GOT3 (cell line): ENCODE results near the gene ACER3.
"Not testable (repeated sequence)": the region's sequence is repeated elsewhere in the genome, so short reads cannot be mapped to it uniquely, and the experiment has no call there.

Experiments used
- DNase-seq: peaks from one replicate; lab custom pipeline; 2025; ENCODE audit warnings: mixed read lengths; lab: John Stamatoyannopoulos, UW

Gene ACER3

GRCh38 chr11:76872959-76873827 lies 12.5 kb downstream of the ACER3 start:
- DNase-seq, result no peak

- no peak for DNase-seq
Observed at GRCh38 chr11:76878014-76878413, 17.3 kb downstream of the ACER3 start.

DNA sequence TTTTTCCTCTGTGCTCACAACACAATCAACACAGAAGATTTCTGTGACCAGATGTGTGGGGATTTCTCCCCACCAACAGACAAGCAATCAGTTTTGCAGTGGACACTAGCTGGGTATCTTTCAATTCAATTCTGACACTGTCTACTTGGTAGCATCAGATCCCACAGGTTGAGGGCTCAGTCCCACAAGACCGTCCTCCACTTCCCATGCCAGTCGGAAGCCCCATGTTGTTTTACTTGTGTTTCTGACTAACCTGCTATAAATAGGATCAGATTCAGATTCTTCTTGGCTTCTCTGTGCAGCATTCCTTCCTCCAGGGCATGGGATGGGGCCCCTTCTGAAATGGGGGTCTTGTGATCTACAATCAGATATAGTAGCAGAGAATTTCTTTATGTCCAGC lies 19.6 kb downstream of the ACER3 start:
- DNase-seq, result no peak

GRCh38 chr11:76880956-76881355 lies 20.2 kb downstream of the ACER3 start:
- DNase-seq, result no peak

DNA sequence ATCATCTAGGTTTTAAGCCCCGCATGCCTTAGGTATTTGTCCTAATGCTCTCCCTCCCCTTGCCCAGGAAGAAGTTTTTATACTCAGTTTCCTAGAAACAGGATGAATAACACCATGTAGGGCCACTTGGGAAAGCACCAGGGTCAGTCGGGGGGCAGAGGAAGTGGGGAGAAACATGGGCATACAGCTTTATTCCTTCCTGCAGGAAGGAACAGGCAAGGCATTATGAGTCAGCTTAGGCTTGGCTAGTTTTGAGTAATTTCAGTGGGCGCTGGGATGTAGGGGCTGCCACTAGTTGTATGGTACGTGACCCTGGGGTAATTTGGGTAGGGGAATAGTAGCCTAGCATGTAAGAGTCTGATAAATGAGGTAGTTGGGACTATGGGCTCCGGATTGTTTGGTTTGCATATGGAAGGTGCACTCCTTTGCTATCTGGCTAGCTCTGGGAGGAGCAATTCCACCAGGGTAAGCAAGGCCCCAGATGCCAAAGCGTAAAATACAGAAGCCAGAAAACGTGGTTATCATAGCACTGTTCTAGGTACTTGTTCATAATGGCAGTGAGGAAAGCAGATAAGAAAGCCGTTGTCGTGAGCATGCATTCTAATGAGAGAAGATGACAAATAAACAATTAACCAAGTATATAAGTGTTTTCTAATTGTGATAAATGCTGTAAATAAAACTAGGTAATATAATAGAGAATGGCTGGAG lies 24.8 kb downstream of the ACER3 start:
- no peak for DNase-seq

DNA sequence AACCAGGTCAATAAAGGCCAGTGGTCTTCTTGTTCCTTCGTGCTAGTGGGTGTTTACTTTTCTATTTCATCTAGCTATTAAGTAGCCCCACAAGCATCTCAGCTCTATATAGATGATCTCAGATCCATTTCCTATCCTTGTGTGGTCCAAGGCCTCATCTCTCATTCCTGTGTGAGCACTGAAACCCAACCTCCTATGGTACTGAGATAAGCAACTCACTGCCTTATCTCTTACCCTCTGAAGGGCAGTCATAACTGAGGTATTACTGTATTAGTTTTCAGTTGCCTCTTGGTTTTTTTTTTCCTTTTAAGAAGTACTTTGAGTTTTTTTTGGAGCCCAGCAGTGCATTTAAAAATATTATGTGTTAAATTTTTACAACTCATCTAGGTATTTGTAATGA lies 28.3 kb downstream of the ACER3 start:
- no peak for DNase-seq

DNA sequence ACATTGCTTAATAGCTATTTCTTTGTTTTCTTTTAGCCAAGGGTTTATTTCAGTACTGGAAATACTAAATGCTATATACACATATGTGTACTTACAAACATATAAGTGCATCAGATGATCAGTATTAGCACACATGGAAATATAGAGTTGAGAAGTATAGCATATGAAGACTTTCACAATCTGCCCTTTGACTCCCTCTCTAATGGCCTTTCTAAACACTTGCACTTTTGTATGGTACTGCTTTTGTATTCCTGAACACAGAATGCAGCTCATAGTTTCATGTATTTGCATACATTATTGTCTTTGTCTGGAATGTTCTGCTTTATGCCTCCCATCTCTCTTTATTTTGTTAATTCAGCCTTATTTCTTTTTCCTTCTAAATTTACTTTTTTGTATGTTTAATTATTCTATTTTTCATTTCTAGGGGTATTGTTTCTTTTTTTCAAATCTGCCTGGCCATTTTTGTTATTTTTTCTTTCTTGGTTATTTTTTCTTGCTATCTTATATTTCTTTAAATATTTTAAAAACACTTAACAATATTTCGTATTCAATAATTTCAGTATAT lies 28.8 kb downstream of the ACER3 start:
- no peak for DNase-seq

GRCh38 chr11:76890329-76890728 lies 29.6 kb downstream of the ACER3 start:
- DNase-seq, result no peak

- no peak for DNase-seq
Observed at GRCh38 chr11:76891285-76891684, 30.6 kb downstream of the ACER3 start.

- no peak for DNase-seq
Observed at GRCh38 chr11:76891793-76892192, 31.1 kb downstream of the ACER3 start.

DNA sequence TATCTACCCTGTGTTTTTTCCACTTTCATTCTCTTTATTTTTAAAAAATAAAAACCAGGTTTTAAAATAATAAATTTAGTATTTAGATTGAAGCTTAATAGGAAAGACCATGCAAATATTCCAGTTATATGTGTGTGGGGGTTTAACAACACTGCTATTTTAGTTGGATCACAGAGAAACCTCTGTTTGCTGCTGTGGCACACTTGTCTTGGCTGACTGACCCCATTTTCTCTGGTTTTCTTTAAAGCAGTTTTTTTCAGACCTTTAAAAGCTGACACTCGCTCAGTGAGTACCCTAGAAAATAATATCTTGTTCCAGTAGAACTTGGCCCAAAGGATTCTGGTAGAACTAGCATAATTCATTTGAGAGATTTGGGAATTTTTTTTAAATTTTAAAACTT lies 31.6 kb downstream of the ACER3 start:
- DNase-seq, result no peak

- DNase-seq, result no peak
Observed at GRCh38 chr11:76897233-76897632, 36.5 kb downstream of the ACER3 start.

DNA sequence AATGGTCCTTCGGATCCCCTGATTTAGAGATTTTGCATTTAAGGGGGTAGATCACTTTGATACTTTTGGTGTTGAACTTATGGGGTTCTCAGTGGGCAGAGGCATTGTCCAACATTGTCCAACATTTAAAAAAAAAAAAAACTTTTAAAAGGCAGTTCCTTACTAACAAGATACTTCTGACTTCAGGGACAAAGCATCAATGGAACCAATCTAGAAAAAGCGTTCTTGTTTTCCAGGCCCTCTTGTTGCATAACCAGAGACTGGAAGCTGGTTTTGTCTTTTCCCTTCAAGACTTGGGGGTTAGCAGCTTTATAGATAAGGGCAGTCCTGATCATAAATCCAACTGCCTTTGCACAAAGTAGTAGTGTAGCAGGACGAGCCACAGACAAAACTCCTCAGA lies 40.4 kb downstream of the ACER3 start:
- DNase-seq, result no peak

DNA sequence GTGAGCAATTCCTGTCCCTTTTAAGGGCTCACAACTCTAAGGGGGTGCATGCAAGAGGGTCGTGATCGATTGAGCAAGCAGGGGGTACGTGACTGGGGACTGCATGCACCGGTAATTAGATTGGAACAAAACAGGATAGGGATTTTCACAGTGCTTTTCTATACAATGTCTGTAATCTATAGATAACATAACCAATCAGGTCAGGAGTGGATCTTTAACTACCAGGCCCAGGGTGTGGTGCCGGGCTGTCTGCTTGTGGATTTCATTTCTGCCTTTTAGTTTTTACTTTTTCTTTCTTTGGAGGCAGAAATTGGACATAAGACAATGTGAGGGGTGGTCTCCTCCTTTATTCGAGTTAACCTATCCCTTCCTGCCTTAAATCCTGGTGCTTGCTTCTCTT lies 40.9 kb downstream of the ACER3 start:
- not testable (repeated sequence) for DNase-seq

GRCh38 chr11:76902121-76903014 lies 41.6 kb downstream of the ACER3 start:
- DNase-seq, result no peak

DNA sequence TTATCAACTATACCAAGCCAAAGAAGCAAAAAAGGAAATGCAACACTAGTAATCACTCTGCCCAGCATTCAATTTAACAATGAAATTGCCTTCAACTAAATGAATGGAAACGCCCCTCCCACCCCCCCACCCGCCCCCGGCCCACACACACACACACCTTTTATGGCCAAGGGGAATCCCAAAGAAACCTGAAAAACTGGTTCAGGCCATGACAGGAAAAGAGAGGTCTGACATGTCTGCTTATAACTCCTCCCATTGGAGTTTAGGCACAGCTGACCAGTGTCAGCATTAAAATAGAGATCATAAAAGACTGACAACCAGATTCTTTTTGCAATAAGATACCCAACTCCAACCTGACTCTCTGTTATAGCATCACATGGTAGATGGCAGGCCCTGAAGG lies 42.6 kb downstream of the ACER3 start:
- no peak for DNase-seq

GRCh38 chr11:76910620-76911414 lies 50.1 kb downstream of the ACER3 start:
- DNase-seq, result no peak

- no peak for DNase-seq
Observed at GRCh38 chr11:76911415-76911808, 50.7 kb downstream of the ACER3 start.

DNA sequence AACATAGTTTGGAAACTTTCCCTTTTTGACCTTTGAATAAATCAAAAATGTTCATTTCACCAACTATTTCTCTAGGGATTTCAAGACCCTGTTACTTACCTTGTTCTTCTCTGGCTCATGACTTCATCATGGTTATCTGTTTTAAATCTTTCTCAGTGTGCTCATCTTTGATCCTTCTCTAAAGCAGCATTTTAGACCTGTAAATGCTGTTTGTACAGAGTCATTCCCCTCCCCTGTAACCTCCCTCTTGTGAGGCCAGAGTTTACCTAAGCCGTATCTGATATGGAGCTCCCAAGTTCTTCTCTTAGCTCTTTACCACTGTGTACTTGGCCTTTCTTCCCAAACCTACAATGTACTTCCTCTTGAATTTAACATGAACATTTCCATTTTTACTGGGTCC lies 56.0 kb downstream of the ACER3 start:
- no peak for DNase-seq

DNA sequence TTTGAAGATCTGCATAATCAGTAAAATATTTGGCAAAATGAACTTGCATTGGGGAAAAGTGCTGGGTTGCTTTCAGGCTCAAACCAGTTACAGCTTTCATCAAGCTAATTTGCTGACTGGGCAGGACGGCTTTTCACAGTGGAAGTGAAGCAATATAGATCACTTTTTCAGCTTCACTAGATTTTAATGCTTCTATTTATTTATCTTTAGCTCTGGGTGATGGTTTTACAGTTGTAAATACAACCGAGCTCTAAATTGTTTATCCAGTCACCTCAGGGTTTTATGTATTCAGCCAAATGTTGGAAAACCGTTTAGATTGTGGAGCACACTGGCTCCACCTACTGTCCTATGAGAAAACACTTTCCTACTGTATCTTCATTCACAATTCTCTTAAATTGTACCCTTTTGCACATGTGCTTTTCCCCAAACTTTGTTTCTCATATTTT lies 58.2 kb downstream of the ACER3 start:
- DNase-seq, result no peak

DNA sequence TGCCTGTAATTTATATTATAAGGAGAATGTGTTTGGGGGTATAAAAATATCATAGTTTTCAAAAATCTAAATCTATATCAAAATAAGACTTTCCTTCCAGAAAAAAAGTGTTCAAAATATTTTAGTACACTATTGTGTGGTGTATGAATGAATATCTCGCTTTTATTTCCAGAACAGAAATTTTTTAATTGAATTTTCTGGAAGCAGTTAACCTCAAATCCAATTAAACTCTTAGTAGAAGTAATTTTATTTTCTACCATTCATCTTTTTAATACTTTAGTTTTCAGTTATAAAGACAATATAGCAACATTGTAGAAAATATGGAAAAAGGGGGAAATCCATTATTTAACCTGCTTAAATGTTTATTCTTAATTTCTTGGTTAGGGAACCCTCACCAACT lies 58.7 kb downstream of the ACER3 start:
- no peak for DNase-seq
